Measurements from ENCODE around the gene ZC3H14.

Gene ZC3H14

GRCh38 chr14:88545256-88545655 lies 17.6 kb upstream of the ZC3H14 start:
- no peaks in the 10 kb centered on the region for H3K4me1 ChIP-seq (ENCODE audit: insufficient read depth, low read length, severe bottlenecking)
- H3K27ac ChIP-seq (ENCODE audit: low read depth, low read length, poor library complexity, severe bottlenecking) = no peak overlapping the region
- H3K9me2 ChIP-seq (ENCODE audit: low read depth, low read length) = no peaks in the 10 kb centered on the region
- no peaks in the 10 kb centered on the region for H3K79me2 ChIP-seq (ENCODE audit: insufficient read depth, low read length)
- H3K27me3 ChIP-seq (ENCODE audit: insufficient read depth, low read length) = 0 out of 2 replicates have a peak, but pooled peaks cover 6% of the 10 kb centered on the region
- no peak for TF ChIP-seq EZH2 (IDR thresholded peaks at IDR 0.05; ENCODE audit: borderline replicate concordance, low read length)
- no peak for TF ChIP-seq CTCF (IDR thresholded peaks at IDR 0.05; ENCODE audit: low read length)
- H3K36me3 ChIP-seq (ENCODE audit: insufficient read depth, low read length) = no peaks in the 10 kb centered on the region
- no peaks in the 10 kb centered on the region for H4K20me1 ChIP-seq (ENCODE audit: insufficient read depth, low read length)
- no peak overlapping the region for H2AFZ ChIP-seq (ENCODE audit: low read length)
- H3K9ac ChIP-seq (ENCODE audit: low read length) = no peak overlapping the region
- no peak overlapping the region for H3K4me3 ChIP-seq (ENCODE audit: low read depth, low read length, poor library complexity, severe bottlenecking)
- no peaks in the 10 kb centered on the region for H3K9me3 ChIP-seq (ENCODE audit: low read length)
- H3K4me2 ChIP-seq (ENCODE audit: low read length) = no peak overlapping the region
- no peaks in the 10 kb centered on the region for H3F3A ChIP-seq (ENCODE audit: insufficient read depth, low read length)

GRCh38 chr14:88546621-88547385 lies 16.0 kb upstream of the ZC3H14 start:
- TF ChIP-seq CTCF (IDR thresholded peaks at IDR 0.05; ENCODE audit: low read length) (no peak), EZH2 (IDR thresholded peaks at IDR 0.05; ENCODE audit: borderline replicate concordance, low read length) (no peak)
- H3K36me3 ChIP-seq (ENCODE audit: insufficient read depth, low read length) = no peaks in the 10 kb centered on the region
- no peak overlapping the region for H2AFZ ChIP-seq (ENCODE audit: low read length)
- no peak overlapping the region for H3K4me2 ChIP-seq (ENCODE audit: low read length)
- no peaks in the 10 kb centered on the region for H4K20me1 ChIP-seq (ENCODE audit: insufficient read depth, low read length)
- no peaks in the 10 kb centered on the region for H3K9me3 ChIP-seq (ENCODE audit: low read length)
- H3K27ac ChIP-seq (ENCODE audit: low read depth, low read length, poor library complexity, severe bottlenecking) = no peak overlapping the region
- no peaks in the 10 kb centered on the region for H3K4me1 ChIP-seq (ENCODE audit: insufficient read depth, low read length, severe bottlenecking)
- no peaks in the 10 kb centered on the region for H3K79me2 ChIP-seq (ENCODE audit: insufficient read depth, low read length)
- H3K4me3 ChIP-seq (ENCODE audit: low read depth, low read length, poor library complexity, severe bottlenecking) = no peak overlapping the region
- H3F3A ChIP-seq (ENCODE audit: insufficient read depth, low read length) = no peaks in the 10 kb centered on the region
- no peak overlapping the region for H3K9ac ChIP-seq (ENCODE audit: low read length)
- no peaks in the 10 kb centered on the region for H3K9me2 ChIP-seq (ENCODE audit: low read depth, low read length)
- peaks cover 6% of the 10 kb centered on the region; the same call in 1 of the 2 replicates for H3K27me3 ChIP-seq (ENCODE audit: insufficient read depth, low read length)

GRCh38 chr14:88547386-88547780 lies 15.5 kb upstream of the ZC3H14 start:
- H3K9ac ChIP-seq (ENCODE audit: low read length) = no peak overlapping the region
- no peaks in the 10 kb centered on the region for H4K20me1 ChIP-seq (ENCODE audit: insufficient read depth, low read length)
- H3K79me2 ChIP-seq (ENCODE audit: insufficient read depth, low read length) = no peaks in the 10 kb centered on the region
- H3K9me3 ChIP-seq (ENCODE audit: low read length) = no peaks in the 10 kb centered on the region
- H3K9me2 ChIP-seq (ENCODE audit: low read depth, low read length) = no peaks in the 10 kb centered on the region
- H3K36me3 ChIP-seq (ENCODE audit: insufficient read depth, low read length) = no peaks in the 10 kb centered on the region
- TF ChIP-seq CTCF (IDR thresholded peaks at IDR 0.05; ENCODE audit: low read length) (no peak), EZH2 (IDR thresholded peaks at IDR 0.05; ENCODE audit: borderline replicate concordance, low read length) (no peak)
- H3K4me2 ChIP-seq (ENCODE audit: low read length) = no peak overlapping the region
- no peak overlapping the region for H3K27ac ChIP-seq (ENCODE audit: low read depth, low read length, poor library complexity, severe bottlenecking)
- H3K27me3 ChIP-seq (ENCODE audit: insufficient read depth, low read length) = peaks cover 6% of the 10 kb centered on the region; the same call in 1 of the 2 replicates
- no peak overlapping the region for H2AFZ ChIP-seq (ENCODE audit: low read length)
- no peaks in the 10 kb centered on the region for H3F3A ChIP-seq (ENCODE audit: insufficient read depth, low read length)
- H3K4me3 ChIP-seq (ENCODE audit: low read depth, low read length, poor library complexity, severe bottlenecking) = no peak overlapping the region
- H3K4me1 ChIP-seq (ENCODE audit: insufficient read depth, low read length, severe bottlenecking) = no peaks in the 10 kb centered on the region

Data from OCI-LY1 (cell line).